NOMO-1 treated with DMSO at 0.1 percent for 48 hours (cell line): ENCODE measurements around the gene EHD2.
"Not testable (repeated sequence)": the region's sequence is repeated elsewhere in the genome, so short reads cannot be mapped to it uniquely, and the experiment has no call there.

Experiments used
- DNase-seq: peaks from one replicate; lab custom pipeline; 2025; ENCODE audit not compliant: unreplicated experiment; lab: John Stamatoyannopoulos, UW

The EHD2 gene

GRCh38 chr19:47714339-47714738 lies 1.1 kb downstream of the EHD2 start:
- DNase-seq: no peak

GRCh38 chr19:47714855-47715254 lies 1.6 kb downstream of the EHD2 start:
- DNase-seq: not testable (repeated sequence)

DNA sequence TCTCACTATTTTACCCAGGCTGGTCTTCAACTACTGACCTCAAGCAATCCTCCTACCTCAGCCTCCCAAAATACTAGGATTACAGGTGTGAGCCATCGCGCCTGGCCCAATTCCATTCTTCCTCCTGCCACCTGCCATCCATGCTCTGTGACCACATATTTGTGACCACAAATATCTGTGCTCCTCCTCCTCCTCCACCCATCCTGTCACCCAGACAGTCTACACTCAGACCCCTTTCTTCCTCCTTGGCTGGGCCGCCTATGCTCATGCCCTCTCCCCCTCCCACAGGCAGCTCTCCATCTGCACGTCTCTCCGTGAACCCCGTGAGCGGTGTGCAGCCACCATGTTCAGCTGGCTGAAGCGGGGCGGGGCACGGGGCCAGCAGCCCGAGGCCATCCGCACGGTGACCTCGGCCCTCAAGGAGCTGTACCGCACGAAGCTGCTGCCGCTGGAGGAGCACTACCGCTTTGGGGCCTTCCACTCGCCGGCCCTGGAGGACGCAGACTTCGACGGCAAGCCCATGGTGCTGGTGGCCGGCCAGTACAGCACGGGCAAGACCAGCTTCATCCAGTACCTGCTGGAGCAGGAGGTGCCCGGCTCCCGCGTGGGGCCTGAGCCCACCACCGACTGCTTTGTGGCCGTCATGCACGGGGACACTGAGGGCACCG lies 3.2 kb downstream of the EHD2 start:
- no peak for DNase-seq

- DNase-seq: not testable (repeated sequence)
Measured at GRCh38 chr19:47718415-47719046, 5.3 kb downstream of the EHD2 start.

DNA sequence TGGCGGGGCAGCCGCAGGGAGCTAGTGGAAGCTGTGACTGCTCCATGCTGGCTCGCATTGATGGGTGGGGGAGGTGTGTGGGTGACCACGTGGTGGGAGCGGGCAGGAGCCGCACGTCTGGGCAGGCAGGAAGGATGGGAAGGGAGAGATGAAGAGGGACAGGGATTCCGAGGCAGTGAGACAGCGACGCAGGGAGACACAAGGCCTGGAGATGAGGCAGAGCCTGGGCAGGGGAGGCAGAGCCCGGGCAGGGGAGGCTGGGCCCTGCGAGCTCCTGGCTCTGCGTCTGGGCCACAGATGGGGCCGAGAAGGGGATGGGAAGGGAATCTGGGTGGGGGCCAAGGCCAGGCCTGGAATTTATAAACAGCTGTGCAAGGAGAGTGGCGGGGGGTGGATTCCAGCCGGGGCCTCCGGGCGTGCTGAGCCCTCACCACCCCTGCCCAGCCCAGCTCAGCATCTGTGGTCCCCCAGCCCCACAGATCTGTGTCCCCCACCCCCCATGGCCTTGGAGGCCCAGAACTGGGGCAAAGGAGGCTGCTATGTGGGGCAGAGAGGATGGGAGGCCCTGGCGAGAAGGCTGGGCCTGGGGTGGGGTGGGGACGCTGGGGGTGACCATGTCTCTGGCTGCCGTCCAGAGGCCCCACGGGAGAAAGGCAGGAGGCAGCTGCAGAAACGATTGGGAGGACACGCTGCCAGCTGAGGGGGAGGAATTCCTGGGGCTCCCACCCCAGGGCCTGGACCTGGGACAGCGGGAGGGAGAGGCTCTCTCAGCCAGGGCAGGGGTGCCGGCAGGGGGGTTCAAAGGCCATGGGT lies 6.0 kb downstream of the EHD2 start:
- no peak for DNase-seq

GRCh38 chr19:47720669-47721422 lies 7.6 kb downstream of the EHD2 start:
- DNase-seq: no peak

DNA sequence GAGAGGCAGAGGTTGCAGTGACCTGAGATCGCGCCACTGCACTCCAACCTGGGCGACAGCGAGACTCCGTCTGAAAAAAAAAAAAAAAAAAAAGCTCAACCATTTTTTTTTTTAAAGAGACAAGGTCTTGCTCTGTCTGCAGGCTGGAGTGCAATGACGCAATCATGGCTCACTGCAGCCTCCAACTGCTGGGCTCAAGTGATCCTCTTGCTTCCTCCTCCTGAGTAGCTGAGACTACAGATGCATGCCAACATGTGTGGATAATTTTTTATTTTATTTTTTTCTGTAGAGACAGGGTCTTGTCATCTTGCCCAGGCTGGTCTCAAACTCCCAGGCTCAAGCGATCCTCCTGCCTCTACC lies 10.3 kb downstream of the EHD2 start:
- peak; percentile 78 for DNase-seq

DNA sequence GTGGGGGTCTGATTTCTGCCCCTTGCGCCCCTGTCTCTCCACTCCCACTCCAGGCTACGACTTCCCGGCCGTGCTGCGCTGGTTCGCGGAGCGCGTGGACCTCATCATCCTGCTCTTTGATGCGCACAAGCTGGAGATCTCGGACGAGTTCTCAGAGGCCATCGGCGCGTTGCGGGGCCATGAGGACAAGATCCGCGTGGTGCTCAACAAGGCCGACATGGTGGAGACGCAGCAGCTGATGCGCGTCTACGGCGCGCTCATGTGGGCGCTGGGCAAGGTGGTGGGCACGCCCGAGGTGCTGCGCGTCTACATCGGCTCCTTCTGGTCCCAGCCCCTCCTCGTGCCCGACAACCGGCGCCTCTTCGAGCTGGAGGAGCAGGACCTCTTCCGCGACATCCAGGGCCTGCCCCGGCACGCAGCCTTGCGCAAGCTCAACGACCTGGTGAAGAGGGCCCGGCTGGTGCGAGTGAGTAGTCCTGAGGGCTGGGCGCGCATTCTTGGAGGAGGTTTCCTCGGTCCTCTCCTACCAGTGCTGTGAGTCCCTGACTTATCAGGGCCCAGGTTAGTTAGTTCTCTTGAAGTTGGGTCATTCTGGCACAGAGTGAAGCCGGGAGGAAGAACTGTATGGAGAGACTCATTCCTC lies 12.7 kb downstream of the EHD2 start:
- peak; percentile 84 for DNase-seq

GRCh38 chr19:47726467-47726866 lies 13.2 kb downstream of the EHD2 start:
- peak; percentile 35 for DNase-seq

GRCh38 chr19:47728295-47728694 lies 15.1 kb downstream of the EHD2 start:
- not testable (repeated sequence) for DNase-seq

DNA sequence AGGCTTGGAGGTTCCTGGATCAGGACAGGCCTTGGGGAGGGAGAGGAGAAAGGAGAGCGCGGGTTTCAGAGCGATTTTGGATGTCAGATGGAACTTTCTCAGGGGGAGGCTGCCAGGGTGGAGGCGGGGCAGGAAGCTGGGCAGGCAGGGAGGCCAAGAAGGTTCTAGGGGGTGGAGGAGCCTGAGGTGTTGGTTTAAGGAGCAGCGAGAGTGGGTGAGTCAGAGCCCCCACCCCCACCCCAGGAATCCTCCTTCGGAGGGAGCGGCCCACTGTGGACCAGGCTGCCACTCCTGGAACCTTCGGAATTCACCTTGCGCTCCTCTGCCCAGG lies 16.2 kb downstream of the EHD2 start:
- DNase-seq: no peak

DNA sequence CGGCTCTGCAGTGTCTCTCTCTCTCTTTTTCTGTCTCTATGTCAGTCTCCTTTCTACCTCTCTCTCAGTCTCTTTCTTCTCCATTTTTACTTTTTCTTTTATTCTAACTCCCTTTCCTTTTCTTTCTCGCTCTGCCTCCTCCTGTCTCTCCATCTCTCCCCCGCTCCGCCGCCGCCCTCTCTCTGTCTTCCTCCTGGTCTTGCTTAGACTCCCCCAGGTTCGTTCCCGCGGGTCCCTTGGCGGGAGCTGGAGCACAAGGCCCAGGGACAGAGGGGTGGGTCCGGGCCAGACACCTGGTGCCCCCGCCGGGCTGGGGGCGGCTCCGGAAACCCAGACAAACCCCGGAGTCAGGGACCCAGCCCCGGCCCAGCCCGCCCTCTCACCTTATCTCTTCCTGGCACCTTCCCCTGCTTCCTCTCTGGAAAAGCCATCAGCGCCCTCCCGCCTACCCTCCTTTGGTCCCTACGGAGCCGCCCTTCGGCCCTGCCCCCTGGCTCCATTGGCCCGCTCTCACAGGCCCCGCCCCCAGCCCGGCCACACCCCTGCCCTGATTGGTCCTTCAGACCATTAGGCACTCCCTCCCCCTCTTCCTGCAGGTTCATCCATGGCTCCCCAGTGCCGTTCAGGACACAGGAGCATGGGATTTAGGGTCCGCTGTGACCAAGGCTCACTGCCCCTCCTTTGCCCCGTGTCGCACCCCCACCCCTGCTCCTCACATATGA lies 16.7 kb downstream of the EHD2 start:
- DNase-seq: no peak

DNA sequence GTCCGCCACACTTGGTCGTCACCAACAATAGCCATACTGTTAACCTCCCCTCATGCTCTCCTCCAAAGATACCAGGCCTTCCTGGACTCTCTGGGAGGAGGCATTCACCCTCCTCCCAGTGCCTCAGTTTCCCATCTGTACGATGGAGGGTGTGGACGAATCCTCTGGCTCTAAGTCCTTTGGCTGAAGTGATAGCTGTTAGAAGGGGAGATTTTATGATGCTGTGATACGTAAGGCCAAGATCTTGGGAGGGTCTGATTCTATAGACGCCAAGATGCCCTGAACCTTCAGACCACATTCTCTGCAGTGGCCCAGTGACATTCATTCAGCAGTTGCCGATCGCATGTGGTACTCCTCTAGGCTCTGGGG lies 17.3 kb downstream of the EHD2 start:
- DNase-seq: no peak

- no peak for DNase-seq
Measured at GRCh38 chr19:47730910-47731309, 17.7 kb downstream of the EHD2 start.

GRCh38 chr19:47735131-47735530 lies 21.9 kb downstream of the EHD2 start:
- DNase-seq: no peak

GRCh38 chr19:47740866-47741519 lies 27.8 kb downstream of the EHD2 start:
- no peak for DNase-seq

DNA sequence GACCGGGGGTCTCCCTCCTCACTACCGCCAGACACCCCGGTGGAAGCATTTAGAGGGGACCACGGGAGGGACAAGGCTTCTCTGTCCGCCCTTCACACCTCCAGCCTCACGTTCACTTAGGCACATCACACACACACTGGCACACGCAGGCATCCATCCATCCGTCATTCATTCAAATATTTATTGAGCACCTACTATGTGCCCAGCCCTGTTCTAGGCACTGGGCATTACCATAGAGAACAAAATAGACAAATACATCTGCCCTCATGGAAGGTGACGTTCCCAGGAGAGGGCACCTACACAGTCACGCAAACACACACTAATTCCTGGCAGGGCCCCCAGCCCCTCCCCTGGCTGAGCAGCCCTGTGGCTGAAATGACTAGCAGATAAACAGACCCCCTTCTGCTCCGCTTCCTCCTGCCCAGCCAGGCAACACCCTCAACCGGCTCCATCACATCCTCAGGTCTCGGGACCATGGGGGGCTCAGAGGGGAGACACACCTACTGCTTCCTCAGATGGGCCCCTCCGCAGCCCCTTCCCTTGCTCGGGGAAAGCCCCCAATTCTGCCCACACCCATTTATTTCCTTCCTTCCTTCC lies 28.4 kb downstream of the EHD2 start:
- no peak for DNase-seq

GRCh38 chr19:47742634-47743033 lies 29.4 kb downstream of the EHD2 start:
- no peak for DNase-seq

DNA sequence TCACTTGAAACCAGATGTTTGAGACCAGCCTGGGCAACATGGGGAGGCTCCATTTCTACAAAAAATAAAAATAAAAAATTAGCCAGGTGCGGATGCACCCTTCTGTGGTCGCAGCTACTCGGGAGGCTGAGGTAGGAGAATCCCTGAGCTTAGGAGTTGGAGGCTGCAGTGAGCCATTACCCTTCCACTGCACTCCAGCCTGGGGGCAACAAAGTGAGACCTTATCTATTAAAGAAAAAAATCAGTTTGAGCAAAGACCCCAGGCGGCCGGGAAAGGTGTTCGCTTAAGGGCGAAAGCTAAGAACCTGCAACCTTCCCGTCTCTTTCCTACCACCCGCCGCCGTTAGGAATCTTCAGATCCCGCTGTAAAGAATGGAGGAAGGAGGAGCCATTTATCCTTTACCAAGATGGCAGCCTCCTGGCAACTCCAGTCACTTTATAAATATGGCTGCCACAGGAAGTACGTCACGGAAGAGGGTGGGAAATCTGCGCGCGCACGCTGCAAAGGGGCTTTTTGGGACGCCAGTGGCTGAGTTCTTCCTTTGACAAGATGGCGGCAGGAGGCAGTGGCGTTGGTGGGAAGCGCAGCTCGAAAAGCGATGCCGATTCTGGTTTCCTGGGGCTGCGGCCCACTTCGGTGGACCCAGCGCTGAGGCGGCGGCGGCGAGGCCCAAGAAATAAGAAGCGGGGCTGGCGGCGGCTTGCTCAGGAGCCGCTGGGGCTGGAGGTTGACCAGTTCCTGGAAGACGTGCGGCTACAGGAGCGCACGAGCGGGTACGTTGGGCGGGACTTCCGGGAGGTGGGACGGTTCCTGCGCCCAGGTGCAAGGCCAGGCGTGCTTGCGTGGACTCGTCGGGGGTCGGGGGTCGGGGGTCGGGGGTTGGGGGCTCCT lies 32.0 kb downstream of the EHD2 start, which contains the start of gene NOP53:
Gene NOP53, plus strand, starts transcription at position 537 of the 892 bp plus-strand sequence. Its CDS starts 14 bp downstream, at position 551.
- peak; percentile 90 for DNase-seq
